Lung microvascular endothelial cell (primary cell): ENCODE results near the gene HLA-F. TPM values are rescaled to one million over a fixed set of nuclear protein-coding genes. Genes with fewer than 3 reads are reported as not detected.

Experiments used
- DNase-seq, 2 donors: peaks; one replicate each; pipeline versions ENCODE4 v3.0.0 to v3.0.0-alpha.2; 2010; ENCODE audit warnings: low read depth in 2 of 2
- total RNA-seq: library from RNA; depleted of rRNA; stranded (reverse); fragments of >200 nt; gene quantifications from 2 replicates; pipeline ENCODE4 v1.2.1, GENCODE V29; 2014

Gene HLA-F
- total RNA-seq, 1 donor from 2014 or later = 10.5 TPM

GRCh38 chr6:29743025-29743424, 19.8 kb downstream of the HLA-F start:
- no peak for DNase-seq

GRCh38 chr6:29743568-29743967, 20.3 kb downstream of the HLA-F start:
- no peak for DNase-seq

GRCh38 chr6:29744131-29744530, 20.9 kb downstream of the HLA-F start:
- DNase-seq = no peak

- no peak for DNase-seq
Observed at GRCh38 chr6:29744621-29745020, 21.4 kb downstream of the HLA-F start.

GRCh38 chr6:29745386-29745785, 22.2 kb downstream of the HLA-F start:
- no peak for DNase-seq

GRCh38 chr6:29745855-29746449, 22.7 kb downstream of the HLA-F start:
- no peak for DNase-seq

GRCh38 chr6:29746846-29747687, 23.8 kb downstream of the HLA-F start:
- DNase-seq = no peak

GRCh38 chr6:29747688-29748250, 24.5 kb downstream of the HLA-F start:
- DNase-seq = no peak

GRCh38 chr6:29748391-29749307, 25.4 kb downstream of the HLA-F start:
- peak; percentile 82 to 84 for DNase-seq

GRCh38 chr6:29749308-29749662, 26.1 kb downstream of the HLA-F start:
- peak in 1 of 2 donors; percentile 12 for DNase-seq

GRCh38 chr6:29749668-29750067, 26.4 kb downstream of the HLA-F start:
- no peak for DNase-seq

GRCh38 chr6:29750709-29751108, 27.5 kb downstream of the HLA-F start:
- DNase-seq = no peak

- DNase-seq = no peak
Observed at GRCh38 chr6:29751480-29751879, 28.2 kb downstream of the HLA-F start.

- DNase-seq = peak; percentile 94
Observed at GRCh38 chr6:29752451-29753308, 29.4 kb downstream of the HLA-F start.

- no peak for DNase-seq
Observed at GRCh38 chr6:29753309-29753644, 30.0 kb downstream of the HLA-F start.

GRCh38 chr6:29755295-29755871, 32.1 kb downstream of the HLA-F start:
- no peak for DNase-seq

- no peak for DNase-seq
Observed at GRCh38 chr6:29757282-29757681, 34.0 kb downstream of the HLA-F start.

GRCh38 chr6:29757701-29758293, 34.6 kb downstream of the HLA-F start:
- DNase-seq = no peak

- DNase-seq = no peak
Observed at GRCh38 chr6:29758761-29759160, 35.5 kb downstream of the HLA-F start.

- peak in 1 of 2 donors; percentile 46 for DNase-seq
Observed at GRCh38 chr6:29759457-29759856, 36.2 kb downstream of the HLA-F start.
